ENCODE results near the gene SLC9A7.

SLC9A7 gene

DNA sequence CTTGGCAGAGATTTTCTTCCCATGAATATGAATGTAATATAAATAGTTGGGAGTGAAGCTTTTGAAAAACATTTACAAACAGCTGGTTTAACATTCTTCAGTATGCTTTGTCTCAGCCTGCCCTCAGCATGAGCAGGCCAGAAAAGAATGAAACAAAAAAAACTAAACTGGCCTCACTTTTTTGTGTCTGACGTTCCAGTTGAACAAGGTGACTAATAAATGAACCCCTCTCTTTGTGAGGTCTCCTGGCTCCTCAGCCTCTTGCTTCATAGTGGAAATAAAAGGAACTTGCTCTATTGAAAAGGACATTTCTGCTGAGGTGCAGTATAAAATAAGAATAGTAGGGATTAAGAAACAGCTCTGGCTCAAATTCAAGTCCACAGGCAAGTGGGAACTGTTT lies 176.0 kb downstream of the SLC9A7 start:
- Histone ChIP-seq H3K36me3 (ENCODE audit: control insufficient read depth, insufficient read depth, low read length) (no peaks in the 10 kb centered on the region), H3K4me1 (ENCODE audit: control insufficient read depth, insufficient read depth, low read length) (no peaks in the 10 kb centered on the region), H3K9ac (ENCODE audit: low read length) (no peak overlapping the region), H3K27ac (ENCODE audit: low read depth, low read length) (no peak overlapping the region), H3K4me3 (ENCODE audit: low read length) (no peak overlapping the region), H3K27me3 (ENCODE audit: control insufficient read depth, insufficient read depth, low read length) (no peaks in the 10 kb centered on the region)

DNA sequence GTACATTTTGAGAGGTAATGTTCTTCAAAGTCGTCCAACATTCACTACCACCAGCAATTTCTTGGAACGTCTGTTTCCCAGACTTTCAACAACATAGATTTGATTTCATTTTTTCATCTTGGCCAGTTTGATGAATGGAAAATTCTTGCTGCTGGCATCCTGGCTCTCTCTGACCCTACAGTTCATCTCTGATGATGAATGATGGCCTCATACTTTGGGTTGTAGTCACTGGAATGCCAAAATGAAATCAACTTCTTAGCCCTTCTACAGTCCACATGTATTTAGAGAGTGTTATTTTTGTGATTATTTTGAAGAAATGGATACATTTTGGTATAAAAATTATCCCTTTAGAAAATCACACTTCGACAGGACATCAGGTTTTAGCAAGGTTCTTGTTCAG lies 176.6 kb downstream of the SLC9A7 start:
- no peak overlapping the region for H3K27ac ChIP-seq (ENCODE audit: low read depth, low read length)
- H3K27me3 ChIP-seq (ENCODE audit: control insufficient read depth, insufficient read depth, low read length), result no peaks in the 10 kb centered on the region
- H3K36me3 ChIP-seq (ENCODE audit: control insufficient read depth, insufficient read depth, low read length), result no peaks in the 10 kb centered on the region
- H3K4me1 ChIP-seq (ENCODE audit: control insufficient read depth, insufficient read depth, low read length), result no peaks in the 10 kb centered on the region
- H3K4me3 ChIP-seq (ENCODE audit: low read length), result no peak overlapping the region
- no peak overlapping the region for H3K9ac ChIP-seq (ENCODE audit: low read length)

DNA sequence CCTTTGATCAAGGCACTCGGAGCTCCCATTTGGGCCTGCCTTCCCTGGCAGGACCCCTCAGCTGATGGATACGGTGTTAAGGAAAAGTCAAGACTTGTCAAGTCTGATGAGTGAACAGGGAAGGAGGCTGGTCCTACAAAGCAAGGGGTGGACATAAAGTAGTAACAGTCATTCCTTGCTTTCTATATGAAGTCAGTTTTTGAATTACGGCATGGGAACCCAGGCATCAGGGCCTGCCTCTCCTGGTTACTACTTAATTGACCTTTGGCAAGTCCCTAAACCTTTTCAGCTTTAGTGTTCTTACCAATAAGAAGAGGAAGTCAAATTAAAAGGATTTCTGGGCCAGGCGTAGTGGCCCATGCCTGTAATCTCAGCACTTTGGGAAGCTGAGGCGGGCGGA lies 178.3 kb downstream of the SLC9A7 start:
- Histone ChIP-seq H3K27me3 (ENCODE audit: control insufficient read depth, insufficient read depth, low read length) (peaks cover 4% of the 10 kb centered on the region), H3K4me3 (ENCODE audit: low read length) (no peak overlapping the region), H3K36me3 (ENCODE audit: control insufficient read depth, insufficient read depth, low read length) (no peaks in the 10 kb centered on the region), H3K9ac (ENCODE audit: low read length) (no peak overlapping the region), H3K27ac (ENCODE audit: low read depth, low read length) (no peak overlapping the region), H3K4me1 (ENCODE audit: control insufficient read depth, insufficient read depth, low read length) (no peaks in the 10 kb centered on the region)

DNA sequence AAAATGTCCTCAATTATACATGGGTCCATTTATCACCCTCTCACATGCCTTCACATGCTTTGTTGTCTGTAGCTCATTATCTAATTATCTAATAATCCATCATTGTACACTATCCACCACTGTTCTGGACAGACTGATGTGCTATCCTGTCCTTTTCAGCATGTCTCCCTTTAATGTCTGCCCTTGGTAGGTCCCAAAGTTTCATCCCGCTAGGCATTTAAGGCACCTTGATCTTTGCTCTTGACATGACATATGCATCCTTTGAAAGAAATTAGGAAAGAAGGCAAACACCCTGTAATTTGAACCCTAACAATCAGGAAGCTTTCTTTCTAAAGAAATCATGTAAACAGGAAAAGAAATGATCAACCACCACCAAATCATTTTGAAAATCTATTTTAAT lies 179.7 kb downstream of the SLC9A7 start:
- Histone ChIP-seq H3K36me3 (ENCODE audit: control insufficient read depth, insufficient read depth, low read length) (no peaks in the 10 kb centered on the region), H3K9ac (ENCODE audit: low read length) (no peak overlapping the region), H3K27ac (ENCODE audit: low read depth, low read length) (no peak overlapping the region), H3K4me1 (ENCODE audit: control insufficient read depth, insufficient read depth, low read length) (no peaks in the 10 kb centered on the region), H3K4me3 (ENCODE audit: low read length) (no peak overlapping the region), H3K27me3 (ENCODE audit: control insufficient read depth, insufficient read depth, low read length) (peaks cover 4% of the 10 kb centered on the region)

DNA sequence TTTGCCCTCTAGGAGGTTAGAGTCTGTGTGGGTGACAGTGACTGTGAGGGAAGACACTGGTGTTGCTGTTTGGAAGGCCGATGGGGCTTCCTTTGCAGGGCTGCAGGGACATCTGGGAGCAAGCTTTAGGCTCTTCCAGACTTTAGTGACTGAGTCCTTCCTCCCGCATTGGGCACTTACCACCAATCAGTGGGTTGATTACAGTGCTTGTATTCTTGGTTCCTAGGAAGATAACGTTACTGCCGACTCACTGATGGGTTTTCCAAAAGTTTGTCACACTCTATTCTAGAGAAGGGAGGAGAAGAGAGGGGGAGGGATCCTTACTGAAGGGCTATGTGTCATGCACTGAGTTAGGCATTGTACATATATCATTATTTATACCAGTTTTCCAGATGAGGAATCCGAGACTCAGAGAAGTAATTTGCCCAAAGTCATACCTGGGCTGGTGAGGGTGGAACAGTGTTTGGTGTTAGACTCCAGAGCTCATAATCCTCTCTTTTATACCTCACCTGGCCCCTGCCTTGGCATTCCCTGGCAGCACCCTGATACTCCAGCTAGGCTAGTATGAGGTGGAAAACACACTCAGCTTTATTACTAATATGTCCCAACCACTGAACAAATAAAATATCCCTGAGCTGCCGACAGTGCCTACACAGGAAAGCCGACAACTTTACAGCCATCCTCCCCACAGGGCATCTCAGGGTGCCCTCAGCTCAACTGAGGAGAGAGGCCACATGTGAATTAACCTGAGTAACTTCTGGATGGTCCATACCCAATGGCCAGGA lies 181.5 kb downstream of the SLC9A7 start:
- Histone ChIP-seq H3K4me1 (ENCODE audit: control insufficient read depth, insufficient read depth, low read length) (no peaks in the 10 kb centered on the region), H3K27me3 (ENCODE audit: control insufficient read depth, insufficient read depth, low read length) (peaks cover 4% of the 10 kb centered on the region), H3K4me3 (ENCODE audit: low read length) (no peak overlapping the region), H3K27ac (ENCODE audit: low read depth, low read length) (no peak overlapping the region), H3K36me3 (ENCODE audit: control insufficient read depth, insufficient read depth, low read length) (no peaks in the 10 kb centered on the region), H3K9ac (ENCODE audit: low read length) (no peak overlapping the region)

DNA sequence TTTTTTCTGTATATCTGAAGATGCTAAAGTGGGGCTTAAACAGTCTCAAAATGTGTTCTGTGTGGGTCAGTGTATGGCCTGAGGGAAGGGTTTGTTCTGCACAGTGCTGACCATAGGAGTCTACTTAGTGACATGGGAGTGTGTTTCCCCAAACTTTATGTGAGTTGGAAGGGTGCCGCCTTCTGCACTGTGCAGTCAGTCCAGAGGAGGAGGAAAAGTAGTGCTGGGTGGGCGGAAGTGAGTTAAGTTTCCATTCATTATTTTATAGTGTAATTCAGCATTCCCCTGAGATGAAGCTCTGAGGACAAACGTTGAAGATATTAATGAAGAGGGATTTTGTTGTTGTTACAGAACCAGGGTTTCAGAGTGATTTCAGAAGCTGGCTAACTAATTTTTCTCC lies 182.5 kb downstream of the SLC9A7 start:
- no peak overlapping the region for H3K4me3 ChIP-seq (ENCODE audit: low read length)

DNA sequence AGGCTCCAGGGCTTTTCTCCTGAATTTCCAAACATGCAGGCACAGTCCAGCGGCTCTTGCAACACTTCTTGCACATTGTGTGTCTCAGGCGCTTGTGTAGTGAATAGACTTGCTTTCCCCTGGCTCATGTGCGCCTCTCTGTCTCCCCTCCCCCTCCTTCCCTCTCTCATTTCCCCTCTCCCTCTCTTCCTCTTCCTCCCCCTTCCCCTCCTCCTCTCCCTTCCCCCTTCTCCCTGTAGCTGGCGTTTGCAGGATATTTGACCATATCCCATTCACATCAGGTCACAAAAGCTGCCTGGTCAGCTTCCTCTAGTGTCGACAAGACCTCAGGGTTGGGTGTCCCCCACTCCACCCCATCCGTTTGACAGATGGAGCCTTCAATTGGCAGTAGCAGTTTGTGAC lies 182.9 kb downstream of the SLC9A7 start:
- H3K4me3 ChIP-seq (ENCODE audit: low read length), result no peak overlapping the region
- H3K9ac ChIP-seq (ENCODE audit: low read length), result no peak overlapping the region

More for the DNA sequence above, 182.5 kb downstream of the SLC9A7 start:
- Histone ChIP-seq H3K36me3 (ENCODE audit: control insufficient read depth, insufficient read depth, low read length) (no peaks in the 10 kb centered on the region), H3K27ac (ENCODE audit: low read depth, low read length) (no peak overlapping the region), H3K27me3 (ENCODE audit: control insufficient read depth, insufficient read depth, low read length) (peaks cover 7% of the 10 kb centered on the region), H3K4me1 (ENCODE audit: control insufficient read depth, insufficient read depth, low read length) (no peaks in the 10 kb centered on the region), H3K9ac (ENCODE audit: low read length) (no peak overlapping the region)

DNA sequence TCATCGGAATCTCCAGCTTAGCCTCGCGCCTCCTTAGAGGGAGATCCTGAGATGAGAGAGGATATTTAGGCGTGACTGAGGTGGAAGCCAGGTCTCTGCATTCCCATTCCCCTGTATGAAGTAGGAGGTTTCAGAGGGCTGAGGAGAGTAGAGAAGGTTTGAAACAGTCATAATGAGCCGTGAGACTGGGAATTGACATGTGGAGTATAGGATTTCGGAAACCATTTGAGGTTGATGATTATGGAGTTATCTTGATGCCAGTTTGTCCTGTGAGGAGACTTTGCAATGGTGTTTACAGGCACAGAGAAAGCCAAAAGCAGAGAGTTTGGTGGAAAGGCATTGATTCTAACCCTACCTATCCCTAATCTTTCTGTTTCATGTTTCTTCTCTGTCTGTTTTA lies 183.3 kb downstream of the SLC9A7 start:
- Histone ChIP-seq H3K27me3 (ENCODE audit: control insufficient read depth, insufficient read depth, low read length) (peaks cover 7% of the 10 kb centered on the region), H3K36me3 (ENCODE audit: control insufficient read depth, insufficient read depth, low read length) (no peaks in the 10 kb centered on the region), H3K4me1 (ENCODE audit: control insufficient read depth, insufficient read depth, low read length) (no peaks in the 10 kb centered on the region), H3K4me3 (ENCODE audit: low read length) (peak overlapping the region; percentile 69), H3K9ac (ENCODE audit: low read length) (no peak overlapping the region), H3K27ac (ENCODE audit: low read depth, low read length) (no peak overlapping the region)

More for the DNA sequence above, 182.9 kb downstream of the SLC9A7 start:
- Histone ChIP-seq H3K27ac (ENCODE audit: low read depth, low read length) (no peak overlapping the region), H3K27me3 (ENCODE audit: control insufficient read depth, insufficient read depth, low read length) (peaks cover 7% of the 10 kb centered on the region), H3K36me3 (ENCODE audit: control insufficient read depth, insufficient read depth, low read length) (no peaks in the 10 kb centered on the region), H3K4me1 (ENCODE audit: control insufficient read depth, insufficient read depth, low read length) (no peaks in the 10 kb centered on the region)

DNA sequence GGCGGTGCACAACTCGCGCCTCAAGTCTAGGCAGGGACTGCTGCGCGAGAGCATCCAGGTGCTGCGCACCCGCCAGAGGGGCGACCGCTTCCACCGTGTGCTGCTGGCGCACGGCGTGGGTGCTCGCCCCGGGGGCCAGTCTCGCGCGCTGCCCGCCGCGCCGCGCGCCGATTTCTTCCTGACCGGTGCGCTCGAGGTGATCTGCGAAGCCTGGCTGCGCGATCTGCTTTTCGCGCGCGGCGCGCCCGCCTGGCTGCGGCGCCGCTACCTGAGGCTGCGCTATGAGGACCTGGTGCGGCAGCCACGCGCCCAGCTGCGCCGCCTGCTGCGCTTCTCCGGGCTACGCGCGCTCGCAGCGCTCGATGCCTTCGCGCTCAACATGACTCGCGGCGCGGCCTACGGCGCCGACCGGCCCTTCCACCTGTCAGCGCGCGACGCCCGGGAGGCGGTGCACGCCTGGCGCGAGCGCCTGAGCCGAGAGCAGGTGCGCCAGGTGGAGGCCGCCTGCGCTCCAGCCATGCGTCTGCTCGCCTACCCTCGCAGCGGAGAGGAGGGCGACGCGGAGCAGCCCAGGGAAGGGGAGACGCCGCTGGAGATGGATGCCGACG lies 184.0 kb downstream of the SLC9A7 start:
- H3K4me1 ChIP-seq (ENCODE audit: control insufficient read depth, insufficient read depth, low read length), result no peaks in the 10 kb centered on the region
- H3K4me3 ChIP-seq (ENCODE audit: low read length), result peak overlapping the region; percentile 69
- H3K36me3 ChIP-seq (ENCODE audit: control insufficient read depth, insufficient read depth, low read length), result no peaks in the 10 kb centered on the region
- peaks cover 7% of the 10 kb centered on the region for H3K27me3 ChIP-seq (ENCODE audit: control insufficient read depth, insufficient read depth, low read length)
- no peak overlapping the region for H3K9ac ChIP-seq (ENCODE audit: low read length)
- no peak overlapping the region for H3K27ac ChIP-seq (ENCODE audit: low read depth, low read length)

DNA sequence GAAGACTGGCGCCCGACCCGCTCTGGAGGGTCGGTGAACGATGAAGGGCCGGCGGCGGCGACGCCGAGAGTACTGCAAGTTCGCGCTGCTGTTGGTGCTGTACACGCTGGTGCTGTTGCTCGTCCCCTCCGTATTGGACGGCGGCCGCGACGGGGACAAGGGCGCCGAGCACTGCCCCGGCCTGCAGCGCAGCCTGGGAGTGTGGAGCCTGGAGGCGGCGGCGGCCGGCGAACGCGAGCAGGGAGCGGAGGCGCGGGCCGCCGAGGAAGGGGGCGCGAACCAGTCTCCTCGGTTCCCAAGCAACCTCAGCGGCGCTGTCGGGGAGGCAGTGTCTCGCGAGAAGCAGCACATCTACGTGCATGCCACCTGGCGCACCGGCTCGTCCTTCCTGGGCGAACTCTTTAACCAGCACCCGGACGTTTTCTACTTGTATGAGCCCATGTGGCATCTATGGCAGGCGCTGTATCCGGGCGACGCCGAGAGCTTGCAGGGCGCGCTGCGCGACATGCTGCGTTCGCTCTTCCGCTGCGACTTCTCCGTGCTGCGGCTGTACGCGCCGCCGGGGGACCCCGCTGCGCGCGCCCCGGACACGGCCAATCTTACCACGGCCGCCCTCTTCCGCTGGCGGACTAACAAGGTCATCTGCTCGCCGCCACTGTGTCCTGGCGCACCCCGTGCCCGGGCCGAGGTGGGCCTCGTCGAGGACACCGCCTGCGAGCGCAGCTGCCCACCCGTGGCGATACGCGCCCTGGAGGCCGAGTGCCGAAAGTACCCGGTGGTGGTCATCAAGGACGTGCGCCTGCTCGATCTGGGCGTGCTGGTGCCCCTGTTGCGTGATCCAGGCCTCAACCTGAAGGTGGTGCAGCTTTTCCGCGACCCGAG lies 184.8 kb downstream of the SLC9A7 start:
- H3K4me1 ChIP-seq (ENCODE audit: control insufficient read depth, insufficient read depth, low read length), result no peaks in the 10 kb centered on the region
- no peak overlapping the region for H3K9ac ChIP-seq (ENCODE audit: low read length)
- H3K27me3 ChIP-seq (ENCODE audit: control insufficient read depth, insufficient read depth, low read length), result peaks cover 7% of the 10 kb centered on the region
- peak overlapping the region; percentile 69 for H3K4me3 ChIP-seq (ENCODE audit: low read length)
- no peak overlapping the region for H3K27ac ChIP-seq (ENCODE audit: low read depth, low read length)
- H3K36me3 ChIP-seq (ENCODE audit: control insufficient read depth, insufficient read depth, low read length), result no peaks in the 10 kb centered on the region

DNA sequence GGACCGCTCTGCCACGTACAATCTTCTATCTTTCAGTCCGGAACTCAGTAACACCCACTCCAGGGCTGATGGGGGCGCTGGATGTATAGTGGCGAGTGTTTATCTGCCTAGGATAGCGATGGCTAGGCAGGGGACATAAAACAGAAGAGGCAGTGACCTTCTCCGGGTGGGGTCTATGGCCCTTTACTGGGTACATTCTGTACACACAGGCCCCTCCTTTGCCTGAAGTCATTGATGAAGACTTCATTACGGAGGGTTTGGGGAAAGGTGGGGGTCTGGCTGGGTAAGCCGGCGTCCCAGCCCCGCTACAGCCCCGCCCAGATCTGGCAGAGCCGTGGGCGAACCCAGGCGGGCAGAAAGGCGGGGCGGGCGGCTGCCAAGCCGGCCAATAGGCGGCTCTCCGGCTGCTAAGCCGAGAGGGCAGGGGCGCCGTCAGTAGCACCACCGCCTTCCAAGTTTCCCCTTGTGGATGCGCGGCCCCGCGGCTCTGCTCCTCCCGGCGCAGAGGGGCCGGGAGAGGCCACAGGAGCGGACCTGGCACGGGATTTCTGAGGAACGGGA lies 185.5 kb downstream of the SLC9A7 start, which contains the start of gene CHST7:
Gene CHST7, plus strand, starts transcription at position 435 of the 561 bp plus-strand sequence. CDS start 167 bp downstream, outside the sequence.
- no peak within 1 kb of the TSS for H3K27ac ChIP-seq (ENCODE audit: low read depth, low read length)
- H3K4me1 ChIP-seq (ENCODE audit: control insufficient read depth, insufficient read depth, low read length), result no peaks in the 10 kb centered on the region
- no peak within 1 kb of the TSS for H3K9ac ChIP-seq (ENCODE audit: low read length)
- peaks cover 7% of the 10 kb centered on the region for H3K27me3 ChIP-seq (ENCODE audit: control insufficient read depth, insufficient read depth, low read length)
- H3K36me3 ChIP-seq (ENCODE audit: control insufficient read depth, insufficient read depth, low read length), result no peaks in the 10 kb centered on the region
- H3K4me3 ChIP-seq (ENCODE audit: low read length), result peak within 1 kb of the TSS; percentile 69

DNA sequence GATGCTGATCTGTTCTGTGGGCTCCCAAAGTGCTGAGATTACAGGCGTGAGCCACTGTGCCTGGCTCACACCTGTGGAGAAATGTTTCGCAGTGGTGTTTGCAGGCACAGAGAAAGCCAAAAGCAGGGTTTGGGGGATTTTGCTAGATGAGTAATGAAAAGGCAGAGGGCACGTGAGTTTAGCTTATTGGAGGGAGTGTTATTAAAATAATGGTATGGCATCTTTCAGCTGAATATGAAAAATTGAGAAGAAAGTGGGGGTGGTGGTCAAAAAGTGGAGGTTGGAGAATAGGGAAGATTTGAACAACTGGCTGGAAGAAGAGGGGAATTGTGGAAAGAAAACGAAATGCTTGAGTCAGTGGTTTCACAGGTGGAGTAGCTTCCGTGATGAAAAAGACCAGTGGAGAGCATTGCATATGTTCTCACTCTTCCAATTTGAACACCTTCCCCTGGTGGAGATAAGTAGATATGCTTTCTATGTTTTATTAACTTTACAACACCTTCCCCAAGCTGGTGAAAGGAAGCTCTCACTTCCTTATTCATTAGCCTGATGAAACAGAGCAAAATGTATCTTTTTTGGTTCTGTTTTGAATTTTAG lies 186.5 kb downstream of the SLC9A7 start:
- Histone ChIP-seq H3K4me3 (ENCODE audit: low read length) (no peak overlapping the region), H3K27ac (ENCODE audit: low read depth, low read length) (no peak overlapping the region), H3K27me3 (ENCODE audit: control insufficient read depth, insufficient read depth, low read length) (peaks cover 7% of the 10 kb centered on the region), H3K36me3 (ENCODE audit: control insufficient read depth, insufficient read depth, low read length) (no peaks in the 10 kb centered on the region), H3K9ac (ENCODE audit: low read length) (no peak overlapping the region), H3K4me1 (ENCODE audit: control insufficient read depth, insufficient read depth, low read length) (no peaks in the 10 kb centered on the region)
